Loucy (cell line): ENCODE measurements around the gene PRICKLE2.

Source experiments
- CTCF ChIP-seq: fragments of 200-600 bp; sonication (generic); conservative IDR thresholded peaks from 2 replicates; pipeline ENCODE4 v1.5.1; 2014; ENCODE audit warnings: mild to moderate bottlenecking, antibody characterized with exemption, low read length
- EZH2phosphoT487 ChIP-seq: fragments of 200-600 bp; IDR thresholded peaks from 2 replicates; pipeline ENCODE4 v1.6.1; 2018; ENCODE audit warnings: antibody characterized with exemption, mild to moderate bottlenecking, moderate library complexity, borderline replicate concordance

- no peak for TF ChIP-seq CTCF
- no peak for TF ChIP-seq EZH2phosphoT487
Observed at GRCh38 chr3:64199932-64200331, 25.3 kb downstream of the PRICKLE2 start.
